Keratinocyte (primary cell): ENCODE results near the gene RAI1. TPM values are rescaled to one million over a fixed set of nuclear protein-coding genes. Genes with fewer than 3 reads are reported as not detected.

Source experiments
- DNase-seq: peaks from one replicate; pipeline ENCODE4 v3.0.0-alpha.2; 2011; ENCODE audit warnings: low read depth, missing footprints, low spot score
- FAIRE-seq: peaks from 2 replicates; lab custom pipeline; 2011; peaks lifted over from hg19 to GRCh38; lab: Jason Lieb, UNC
- H2AFZ ChIP-seq: 2 replicates; pipeline ENCODE4 v1.6.0; 2012; ENCODE audit warnings: low read length, control low read depth, inconsistent platforms; ENCODE audit not compliant: control insufficient read depth
- H3K27ac ChIP-seq: 2 replicates; pipeline ENCODE4 v1.5.1; 2011; ENCODE audit warnings: low read length; ENCODE audit not compliant: control insufficient read depth, insufficient read depth
- H3K27me3 ChIP-seq: 3 replicates; pipeline ENCODE4 v1.6.0; 2011; ENCODE audit warnings: low read length; ENCODE audit not compliant: control insufficient read depth, insufficient read depth; ENCODE audit errors: extremely low read depth
- H3K36me3 ChIP-seq, 2 experiments: 2 replicates in 1 of 2; 3 replicates in 1 of 2; pipeline ENCODE4 v1.5.1; 2011; ENCODE audit warnings: low read length in 2 of 2, mild to moderate bottlenecking in 1 of 2; ENCODE audit not compliant: control insufficient read depth in 2 of 2, insufficient read depth in 2 of 2; ENCODE audit errors: extremely low read depth in 1 of 2
- H3K4me1 ChIP-seq: 3 replicates; pipeline ENCODE4 v1.5.1; 2011; ENCODE audit warnings: low read length; ENCODE audit not compliant: control insufficient read depth, insufficient read depth; ENCODE audit errors: extremely low read depth
- H3K4me2 ChIP-seq: 3 replicates; pipeline ENCODE4 v1.6.0; 2011; ENCODE audit warnings: low read depth, low read length; ENCODE audit not compliant: control insufficient read depth, insufficient read depth; ENCODE audit errors: extremely low read depth
- H3K4me3 ChIP-seq, 3 experiments: fragments of 200-600 bp in 1 of 3; sonication (generic) in 1 of 3; 2 replicates in 2 of 3; 3 replicates in 1 of 3; pipeline ENCODE4 v1.5.1; 2011 to 2016; ENCODE audit warnings: low read length in 3 of 3, mild to moderate bottlenecking in 3 of 3, control low read depth in 2 of 3, inconsistent platforms in 1 of 3, low read depth in 1 of 3, mixed read lengths in 1 of 3, mixed run types in 1 of 3, moderate library complexity in 1 of 3; ENCODE audit not compliant: control insufficient read depth in 2 of 3, insufficient read depth in 2 of 3; ENCODE audit errors: extremely low read depth in 1 of 3
- H3K79me2 ChIP-seq: 2 replicates; pipeline ENCODE4 v1.6.0; 2012; ENCODE audit warnings: low read length; ENCODE audit not compliant: control insufficient read depth, insufficient read depth
- H3K9ac ChIP-seq: 3 replicates; pipeline ENCODE4 v1.6.0; 2011; ENCODE audit warnings: low read length; ENCODE audit not compliant: control insufficient read depth, insufficient read depth; ENCODE audit errors: extremely low read depth
- H3K9me1 ChIP-seq: 3 replicates; pipeline ENCODE4 v1.6.0; 2011; ENCODE audit warnings: low read length; ENCODE audit not compliant: control insufficient read depth, insufficient read depth; ENCODE audit errors: extremely low read depth
- H3K9me3 ChIP-seq: 2 replicates; pipeline ENCODE4 v1.5.1; 2012; ENCODE audit warnings: low read depth, low read length; ENCODE audit not compliant: control insufficient read depth
- H4K20me1 ChIP-seq: 3 replicates; pipeline ENCODE4 v1.6.0; 2011; ENCODE audit warnings: low read length; ENCODE audit not compliant: control insufficient read depth, insufficient read depth; ENCODE audit errors: extremely low read depth
- CTCF ChIP-seq, 3 experiments: IDR thresholded peaks in 1 of 3; conservative IDR thresholded peaks in 1 of 3; optimal IDR thresholded peaks in 1 of 3; 2 replicates in 2 of 3; 3 replicates in 1 of 3; pipeline versions ENCODE3 to v1.5.1; 2011; ENCODE audit warnings: low read length in 3 of 3, mild to moderate bottlenecking in 3 of 3, moderate library complexity in 2 of 3, control low read depth in 1 of 3, inconsistent platforms in 1 of 3; ENCODE audit not compliant: insufficient read depth in 2 of 3; ENCODE audit errors: extremely low read depth in 1 of 3
- EZH2 ChIP-seq: IDR thresholded peaks from one replicate; pipeline ENCODE4 v1.6.1; 2012; ENCODE audit warnings: inconsistent platforms, mild to moderate bottlenecking, low read length, moderate library complexity
- dilution Hi-C: fragments of 300-500 bp; cut with MboI; formaldehyde crosslinking; loops from one replicate; pipeline ENCODE4 v1.7.0; 2020; ENCODE audit warnings: low sequenced_read_pairs; ENCODE audit not compliant: extremely low pct_ligation_motif_present
- polyA plus RNA-seq, 5 experiments: library from polyadenylated mRNA; depleted of rRNA in 3 of 5; stranded (reverse) in 3 of 5; stranded (forward) in 1 of 5; unstranded in 1 of 5; fragments of >200 nt; gene quantifications; 1 replicate in 1 of 5; 2 replicates in 3 of 5; 3 replicates in 1 of 5; pipeline versions ENCODE4 v1.2.1 to v1.2.3, GENCODE V29; 2011 to 2012; ENCODE audit warnings: missing spikeins in 2 of 5, low read depth in 1 of 5, low replicate concordance in 1 of 5

RAI1 gene
- polyA plus RNA-seq, 1 donor (not counting 4 experiments of a cell fraction or from before 2014, with no cell fraction given), result 2.6 TPM

- no peak for FAIRE-seq
- Histone ChIP-seq H3K27ac (no peak overlapping the region), H4K20me1 (no peaks in the 10 kb centered on the region)
Observed at GRCh38 chr17:17748179-17748578, 66.9 kb downstream of the RAI1 start.

DNA sequence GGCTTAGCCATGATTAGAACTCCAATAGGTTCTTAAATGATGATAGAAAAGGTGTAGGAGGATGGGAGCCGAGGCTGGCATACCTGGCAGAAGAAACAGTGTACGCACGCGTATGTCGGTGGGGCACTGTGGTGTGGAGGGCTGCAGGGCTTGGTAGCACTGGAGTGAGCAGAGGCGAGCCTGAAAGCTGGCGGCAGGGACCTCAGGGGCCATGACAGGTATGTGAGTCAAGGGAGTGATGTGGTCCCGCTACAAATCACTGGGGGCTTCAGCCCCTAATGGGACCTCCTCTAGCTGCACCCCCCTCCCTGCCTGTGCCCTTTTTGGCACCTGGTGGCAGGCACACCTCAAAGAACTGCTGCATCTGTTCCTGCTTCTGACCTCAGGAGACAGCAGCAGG is 67.3 kb downstream of the RAI1 start:
- FAIRE-seq (no peak), DNase-seq (no peak)
- Histone ChIP-seq H4K20me1 (no peaks in the 10 kb centered on the region), H3K9me1 (peaks cover 6% of the 10 kb centered on the region), H3K36me3 (peaks cover 1 to 7% of the 10 kb centered on the region in 2 experiments), H3K4me3 (no peak overlapping the region), H3K4me1 (peaks cover 57% of the 10 kb centered on the region), H3K9me3 (no peaks in the 10 kb centered on the region), H3K27me3 (no peaks in the 10 kb centered on the region), H3K27ac (no peak overlapping the region), H2AFZ (no peak overlapping the region), H3K9ac (no peak overlapping the region), H3K4me2 (no peak overlapping the region), H3K79me2 (peaks cover 61% of the 10 kb centered on the region)
- dilution Hi-C loops, result no loop called here
- TF ChIP-seq CTCF (optimal IDR thresholded peaks at IDR 0.05 in 1 of 3, IDR thresholded peaks at IDR 0.05 in 1 of 3, conservative IDR thresholded peaks at IDR 0.05 in 1 of 3; ENCODE audit: extremely low read depth in 1 of 3, insufficient read depth in 2 of 3, low read length in 3 of 3) (no peak), EZH2 (no peak)

More at GRCh38 chr17:17748179-17748578, 66.9 kb downstream of the RAI1 start:
- H2AFZ ChIP-seq, result no peak overlapping the region
- no peaks in the 10 kb centered on the region for H3K27me3 ChIP-seq
- peaks cover 53% of the 10 kb centered on the region for H3K4me1 ChIP-seq
- H3K9me3 ChIP-seq, result no peaks in the 10 kb centered on the region
- no peak overlapping the region for H3K4me2 ChIP-seq
- H3K9me1 ChIP-seq, result peaks cover 6% of the 10 kb centered on the region
- DNase-seq, result no peak
- peaks cover 65% of the 10 kb centered on the region for H3K79me2 ChIP-seq
- no peak overlapping the region for H3K4me3 ChIP-seq
- dilution Hi-C loops, result no loop called here
- no peak overlapping the region for H3K9ac ChIP-seq
- TF ChIP-seq EZH2 (no peak), CTCF (optimal IDR thresholded peaks at IDR 0.05 in 1 of 3, IDR thresholded peaks at IDR 0.05 in 1 of 3, conservative IDR thresholded peaks at IDR 0.05 in 1 of 3; ENCODE audit: extremely low read depth in 1 of 3, insufficient read depth in 2 of 3, low read length in 3 of 3) (peak in 1 of 3 experiments; percentile 17)
- peaks cover 1 to 7% of the 10 kb centered on the region in 2 experiments for H3K36me3 ChIP-seq
